GM12872 (cell line): ENCODE results near the gene VEPH1.

Experiments used
- TF ChIP-seq, protein P1 (sequence below): IDR thresholded peaks from 3 replicates; pipeline ENCODE4 v1.5.1; 2011; ENCODE audit warnings: low read depth, mild to moderate bottlenecking, low read length, moderate library complexity; ENCODE audit not compliant: insufficient read depth

Gene VEPH1

DNA sequence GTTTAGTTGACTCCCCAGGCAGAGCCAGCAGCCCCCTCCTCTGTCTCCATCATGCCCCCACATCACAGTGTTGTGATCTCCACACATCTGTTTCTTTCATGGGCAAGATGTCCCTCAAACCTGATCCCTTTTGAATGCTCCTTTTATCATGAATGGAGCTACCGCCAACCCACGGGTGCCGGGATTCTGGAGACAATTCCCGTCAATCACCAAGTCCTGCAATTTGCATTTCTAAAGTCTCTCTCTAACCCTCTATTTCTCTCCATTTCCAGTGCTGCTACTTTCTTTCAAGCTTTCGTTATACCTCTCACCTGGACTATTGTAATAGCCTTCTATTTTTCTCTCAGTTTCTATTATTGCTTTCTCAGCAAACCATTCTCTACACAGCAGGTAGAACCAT lies 253.6 kb downstream of the VEPH1 start:
- TF ChIP-seq, protein P1, sequence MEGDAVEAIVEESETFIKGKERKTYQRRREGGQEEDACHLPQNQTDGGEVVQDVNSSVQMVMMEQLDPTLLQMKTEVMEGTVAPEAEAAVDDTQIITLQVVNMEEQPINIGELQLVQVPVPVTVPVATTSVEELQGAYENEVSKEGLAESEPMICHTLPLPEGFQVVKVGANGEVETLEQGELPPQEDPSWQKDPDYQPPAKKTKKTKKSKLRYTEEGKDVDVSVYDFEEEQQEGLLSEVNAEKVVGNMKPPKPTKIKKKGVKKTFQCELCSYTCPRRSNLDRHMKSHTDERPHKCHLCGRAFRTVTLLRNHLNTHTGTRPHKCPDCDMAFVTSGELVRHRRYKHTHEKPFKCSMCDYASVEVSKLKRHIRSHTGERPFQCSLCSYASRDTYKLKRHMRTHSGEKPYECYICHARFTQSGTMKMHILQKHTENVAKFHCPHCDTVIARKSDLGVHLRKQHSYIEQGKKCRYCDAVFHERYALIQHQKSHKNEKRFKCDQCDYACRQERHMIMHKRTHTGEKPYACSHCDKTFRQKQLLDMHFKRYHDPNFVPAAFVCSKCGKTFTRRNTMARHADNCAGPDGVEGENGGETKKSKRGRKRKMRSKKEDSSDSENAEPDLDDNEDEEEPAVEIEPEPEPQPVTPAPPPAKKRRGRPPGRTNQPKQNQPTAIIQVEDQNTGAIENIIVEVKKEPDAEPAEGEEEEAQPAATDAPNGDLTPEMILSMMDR, result no peak

DNA sequence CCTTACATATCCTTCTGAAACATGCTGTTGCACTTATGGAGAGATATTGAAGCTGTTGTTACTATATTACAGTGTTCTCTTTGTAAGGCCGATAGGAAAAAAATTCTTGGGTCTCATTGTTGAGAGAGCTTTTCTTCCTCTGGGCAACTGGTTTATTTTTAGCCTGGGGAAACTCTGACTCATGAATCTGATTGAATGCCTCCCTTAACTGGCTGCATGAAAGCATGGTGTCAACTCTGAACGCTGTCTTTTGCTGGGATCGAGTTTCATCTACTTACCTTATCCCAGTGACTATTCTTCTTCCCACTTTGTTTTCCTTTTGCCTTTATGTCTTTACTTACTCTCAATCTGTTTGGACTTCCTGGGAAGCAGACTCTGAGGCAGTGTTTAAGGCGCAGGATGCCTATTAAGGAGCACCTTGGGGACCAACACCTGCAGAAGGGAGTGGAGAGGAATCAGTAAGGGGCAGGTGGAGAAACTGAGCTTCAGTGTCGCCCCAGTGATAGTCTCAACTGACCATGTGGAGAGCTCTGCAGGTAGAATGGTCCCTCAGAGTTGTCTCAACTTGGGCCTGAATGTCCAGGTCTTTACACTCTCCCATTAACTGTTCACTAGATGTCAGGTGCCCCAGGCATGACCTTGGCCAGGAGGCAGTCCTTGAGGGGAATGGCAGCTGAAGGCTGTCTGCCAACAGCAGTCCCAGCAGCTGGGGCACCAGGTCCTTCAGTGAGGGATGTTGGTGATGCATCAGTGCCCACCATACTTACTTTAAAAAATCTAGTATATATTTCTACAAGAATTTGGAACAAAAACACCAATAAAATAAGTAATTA lies 254.4 kb downstream of the VEPH1 start:
- TF ChIP-seq, protein P1, result no peak

DNA sequence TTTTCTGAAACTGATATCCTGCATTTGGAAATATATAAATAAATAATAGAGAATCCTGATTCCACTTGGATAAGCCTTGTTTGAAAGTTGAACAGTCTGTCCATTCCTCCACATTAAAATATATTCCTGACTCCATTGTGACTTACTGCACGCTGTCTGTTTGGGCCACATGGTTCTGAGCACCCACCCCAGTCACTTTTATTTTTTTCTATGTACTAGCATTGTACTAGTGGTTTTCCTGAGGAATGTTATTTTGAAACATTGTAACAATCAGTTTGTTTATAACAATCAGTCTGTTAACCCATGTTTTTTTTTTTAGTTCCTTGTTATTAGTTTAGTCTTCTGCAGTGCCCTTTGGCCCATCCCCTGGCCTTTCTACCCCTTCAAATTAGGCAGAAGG lies 255.8 kb downstream of the VEPH1 start:
- TF ChIP-seq, protein P1, result no peak

DNA sequence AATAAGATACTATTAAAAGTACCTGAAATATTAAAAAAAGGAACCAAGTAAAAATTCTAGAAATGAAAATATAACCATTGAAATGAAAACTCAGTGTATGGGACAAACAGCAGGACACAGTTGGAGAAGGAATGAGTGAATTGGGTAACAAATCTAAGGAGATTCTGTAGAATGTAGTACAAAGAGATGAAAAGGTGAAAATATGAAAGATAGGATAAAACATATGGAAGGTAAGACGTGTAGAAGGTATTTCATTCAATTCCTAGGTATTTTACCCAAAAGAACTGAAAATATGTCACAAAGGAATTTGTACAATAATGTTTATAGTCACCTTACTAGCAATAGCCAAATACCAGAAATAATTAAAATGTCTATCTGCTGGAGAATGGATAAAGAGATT lies 260.4 kb downstream of the VEPH1 start:
- TF ChIP-seq, protein P1, result no peak

DNA sequence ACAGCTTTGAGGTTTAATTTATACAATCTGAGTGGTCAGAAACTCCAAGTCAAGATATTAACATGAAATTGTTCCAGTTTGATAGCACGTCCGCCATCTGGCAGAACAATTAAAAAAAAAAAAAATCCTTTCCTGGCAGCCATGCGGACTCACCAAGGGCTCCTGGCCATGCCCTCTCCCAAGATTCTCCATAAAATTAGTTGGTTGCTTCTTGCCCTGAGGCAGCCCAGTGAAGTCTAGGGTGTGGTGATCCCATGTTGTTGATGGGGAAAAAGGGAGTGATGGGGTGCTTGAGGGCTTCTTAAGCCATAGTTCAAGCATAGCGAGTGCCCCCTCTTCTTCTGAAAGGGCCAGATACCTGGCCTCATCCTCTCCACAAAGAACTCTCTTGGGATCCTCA lies 261.6 kb downstream of the VEPH1 start:
- TF ChIP-seq, protein P1, result no peak

DNA sequence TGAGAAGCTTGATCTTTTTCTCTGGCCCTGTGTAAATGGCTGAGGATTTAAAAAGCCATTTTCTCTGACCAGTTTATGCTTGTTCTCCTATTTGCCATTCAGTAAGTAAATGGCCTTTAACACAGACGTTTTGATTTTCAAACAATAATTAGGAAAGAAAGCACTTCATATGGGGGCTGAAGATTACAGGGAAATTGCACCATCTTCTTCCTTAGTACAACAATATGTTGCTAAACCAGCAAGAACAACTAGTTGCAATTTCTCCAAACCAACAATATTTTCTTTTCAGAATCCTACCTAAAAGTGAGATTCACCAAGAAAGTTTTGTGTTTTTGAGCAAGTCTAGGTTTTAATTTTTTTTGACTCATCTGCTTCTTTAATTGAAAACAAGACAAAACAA lies 262.8 kb downstream of the VEPH1 start:
- TF ChIP-seq, protein P1, result no peak

DNA sequence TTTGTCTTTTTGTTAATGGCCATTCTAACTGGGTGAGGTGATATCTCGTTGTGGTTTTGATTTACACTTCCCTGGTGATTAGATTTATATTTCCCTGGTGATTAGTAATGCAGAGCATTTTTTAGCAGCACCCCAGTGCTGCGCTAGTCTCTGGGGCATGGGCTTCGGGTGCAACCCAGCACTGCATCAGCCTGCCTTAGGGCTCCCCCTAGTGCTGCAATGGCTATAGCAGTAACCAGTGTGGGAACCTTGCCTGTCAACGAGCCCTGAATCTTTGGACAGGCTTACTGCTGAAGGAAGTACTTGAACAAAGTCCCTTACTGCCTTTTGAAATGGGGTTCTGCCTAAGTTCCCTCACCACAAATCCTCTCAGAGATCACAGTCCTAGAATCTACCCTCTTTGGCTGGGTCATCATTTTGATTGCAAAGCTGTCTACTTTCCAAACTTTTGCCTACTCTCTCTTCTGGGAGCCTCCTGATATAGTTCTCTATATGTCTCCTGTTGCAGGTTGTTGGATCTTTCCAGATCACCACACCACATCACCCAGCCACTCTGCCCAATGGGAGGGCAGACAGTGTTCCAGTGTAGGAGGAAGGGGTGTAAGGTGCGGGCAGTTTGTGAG lies 264.0 kb downstream of the VEPH1 start:
- TF ChIP-seq, protein P1, result peak; percentile 98
